CD1c-positive myeloid dendritic cell (primary cell): Measurements from ENCODE around the gene ZNG1C.
"Not testable (repeated sequence)": the region's sequence is repeated elsewhere in the genome, so short reads cannot be mapped to it uniquely, and the experiment has no call there.

Experiments used
- DNase-seq: peaks from one replicate; pipeline ENCODE4 v3.0.0-alpha.2; 2016; ENCODE audit errors: extremely low spot score

ZNG1C gene

GRCh38 chr9:68241683-68242082 is at the start of gene ZNG1C:
TSS of gene ZNG1C (plus strand) at chr9:68241983. CDS start at chr9:68242032, 49 bp downstream.
- not testable (repeated sequence) for DNase-seq

- not testable (repeated sequence) for DNase-seq
These were observed 654 bp downstream of the ZNG1C start for GRCh38 chr9:68242437-68242836.

- not testable (repeated sequence) for DNase-seq
These were observed 39.3 kb downstream of the ZNG1C start for GRCh38 chr9:68281041-68281440.

GRCh38 chr9:68302567-68302966 is 60.8 kb downstream of the ZNG1C start, which contains the start of gene FOXD4L3:
TSS of gene FOXD4L3 (plus strand) at chr9:68302867. CDS start at chr9:68302952, 85 bp downstream.
- not testable (repeated sequence) for DNase-seq

- not testable (repeated sequence) for DNase-seq
These were observed 62.0 kb downstream of the ZNG1C start for GRCh38 chr9:68303771-68304170.

GRCh38 chr9:68304212-68304611 is 62.4 kb downstream of the ZNG1C start:
- DNase-seq = not testable (repeated sequence)

- not testable (repeated sequence) for DNase-seq
These were observed 63.0 kb downstream of the ZNG1C start for GRCh38 chr9:68304777-68305176.

GRCh38 chr9:68305680-68306285 is 64.0 kb downstream of the ZNG1C start:
- not testable (repeated sequence) for DNase-seq

- DNase-seq = not testable (repeated sequence)
These were observed 64.7 kb downstream of the ZNG1C start for GRCh38 chr9:68306391-68306964.

GRCh38 chr9:68307127-68307526 is 65.3 kb downstream of the ZNG1C start:
- not testable (repeated sequence) for DNase-seq

- DNase-seq = not testable (repeated sequence)
These were observed 65.9 kb downstream of the ZNG1C start for GRCh38 chr9:68307654-68308053.

GRCh38 chr9:68311208-68311607 is 69.4 kb downstream of the ZNG1C start:
- not testable (repeated sequence) for DNase-seq

GRCh38 chr9:68318209-68318608 is 76.4 kb downstream of the ZNG1C start:
- DNase-seq = not testable (repeated sequence)

- DNase-seq = not testable (repeated sequence)
These were observed 82.0 kb downstream of the ZNG1C start for GRCh38 chr9:68323749-68324148.

GRCh38 chr9:68324518-68324917 is 82.7 kb downstream of the ZNG1C start:
- not testable (repeated sequence) for DNase-seq

- DNase-seq = not testable (repeated sequence)
These were observed 87.3 kb downstream of the ZNG1C start for GRCh38 chr9:68329106-68329505.

- not testable (repeated sequence) for DNase-seq
These were observed 88.9 kb downstream of the ZNG1C start for GRCh38 chr9:68330531-68331173.

- not testable (repeated sequence) for DNase-seq
These were observed 90.3 kb downstream of the ZNG1C start for GRCh38 chr9:68332122-68332521.

- not testable (repeated sequence) for DNase-seq
These were observed 94.2 kb downstream of the ZNG1C start for GRCh38 chr9:68335935-68336334.

GRCh38 chr9:68336639-68337339 is 95.0 kb downstream of the ZNG1C start:
- DNase-seq = not testable (repeated sequence)

GRCh38 chr9:68338000-68338399 is 96.2 kb downstream of the ZNG1C start:
- DNase-seq = not testable (repeated sequence)
